OCI-LY3 (cell line): ENCODE results near the gene IL17RB.

Experiments used
- H2AFZ ChIP-seq: fragments of 200-600, 300-600 bp; shearing (Covaris generic); 2 replicates; pipeline ENCODE4 v1.6.0; 2014; ENCODE audit warnings: antibody characterized with exemption, low read depth, low read length
- H3K27ac ChIP-seq: fragments of 200-600, 300-600 bp; sonication (generic); 2 replicates; pipeline ENCODE4 v1.5.1; 2014; ENCODE audit warnings: mild to moderate bottlenecking, low read length, moderate library complexity, mixed read lengths
- H3K27me3 ChIP-seq: fragments of 200-600, 300-600 bp; sonication (generic); 2 replicates; pipeline ENCODE4 v1.6.1; 2014; ENCODE audit warnings: low read depth, low read length, mixed read lengths
- H3K36me3 ChIP-seq: fragments of 200-600, 300-600 bp; sonication (generic); replicated peaks from 2 replicates; pipeline ENCODE3; 2014; ENCODE audit warnings: low read depth, low read length, mixed read lengths
- H3K4me1 ChIP-seq: fragments of 300-600, 200-600 bp; sonication (generic); 2 replicates; pipeline ENCODE4 v1.6.1; 2014; ENCODE audit warnings: low read length, mixed read lengths
- H3K4me2 ChIP-seq: fragments of 200-600, 300-600 bp; sonication (generic); 2 replicates; pipeline ENCODE4 v1.6.1; 2014; ENCODE audit warnings: low read length, mixed read lengths
- H3K4me3 ChIP-seq: fragments of 300-600, 200-600 bp; sonication (generic); 2 replicates; pipeline ENCODE4 v1.5.1; 2014; ENCODE audit warnings: antibody characterized with exemption, mild to moderate bottlenecking, low read length, moderate library complexity
- H3K79me2 ChIP-seq: fragments of 300-600, 200-600 bp; shearing (Covaris generic); 2 replicates; pipeline ENCODE4 v1.6.1; 2014; ENCODE audit warnings: mild to moderate bottlenecking, low read length, mixed read lengths
- H3K9ac ChIP-seq: fragments of 300-600, 200-600 bp; shearing (Covaris generic); 2 replicates; pipeline ENCODE4 v1.6.0; 2014; ENCODE audit warnings: mild to moderate bottlenecking, low read length, moderate library complexity
- H3K9me3 ChIP-seq: fragments of 200-600, 300-600 bp; shearing (Covaris generic); 2 replicates; pipeline ENCODE4 v1.6.1; 2014; ENCODE audit warnings: low read length, mixed read lengths; ENCODE audit not compliant: insufficient read depth
- H4K20me1 ChIP-seq: fragments of 200-600, 300-600 bp; sonication (generic); 2 replicates; pipeline ENCODE4 v1.6.1; 2016; ENCODE audit warnings: low read length, mixed read lengths; ENCODE audit not compliant: insufficient read depth
- CTCF ChIP-seq: fragments of 200-600, 300-600 bp; sonication (generic); IDR thresholded peaks from 2 replicates; pipeline ENCODE4 v1.5.1; 2014; ENCODE audit warnings: antibody characterized with exemption, low read length, low read depth
- EZH2phosphoT487 ChIP-seq: fragments of 200-600 bp; shearing (Covaris generic); IDR thresholded peaks from 2 replicates; pipeline ENCODE4 v1.6.1; 2018; ENCODE audit warnings: antibody characterized with exemption, mixed run types, low read depth

Gene IL17RB

DNA sequence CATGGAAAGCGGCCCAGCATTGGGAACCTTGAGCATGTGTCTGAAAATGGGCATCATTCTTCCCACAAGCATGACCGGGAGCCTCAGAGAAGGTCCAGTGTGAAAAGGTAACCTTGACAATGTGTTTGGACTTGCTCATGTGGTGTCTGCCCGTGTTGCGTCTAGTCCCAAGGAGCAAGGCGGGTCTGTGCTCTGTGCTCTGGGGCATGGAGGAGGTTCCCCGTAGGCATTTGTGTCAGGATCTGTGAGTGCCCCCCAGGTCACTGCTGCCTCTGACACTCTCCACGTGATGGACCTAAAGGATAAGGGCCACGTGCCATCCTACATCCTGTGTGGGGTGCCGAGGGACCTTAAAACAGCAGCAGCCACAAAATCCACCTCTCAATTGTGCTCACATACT is 45.0 kb upstream of the IL17RB start:
- Histone ChIP-seq H3K27me3 (no peaks in the 10 kb centered on the region), H3K27ac (no peak overlapping the region), H3K79me2 (no peaks in the 10 kb centered on the region), H4K20me1 (no peaks in the 10 kb centered on the region), H3K4me1 (peaks cover 3% of the 10 kb centered on the region), H3K36me3 (no peaks in the 10 kb centered on the region), H3K9me3 (no peaks in the 10 kb centered on the region), H3K4me3 (no peak overlapping the region), H3K4me2 (no peak overlapping the region), H3K9ac (no peak overlapping the region), H2AFZ (no peak overlapping the region)
- no peak for TF ChIP-seq CTCF
- no peak for TF ChIP-seq EZH2phosphoT487

DNA sequence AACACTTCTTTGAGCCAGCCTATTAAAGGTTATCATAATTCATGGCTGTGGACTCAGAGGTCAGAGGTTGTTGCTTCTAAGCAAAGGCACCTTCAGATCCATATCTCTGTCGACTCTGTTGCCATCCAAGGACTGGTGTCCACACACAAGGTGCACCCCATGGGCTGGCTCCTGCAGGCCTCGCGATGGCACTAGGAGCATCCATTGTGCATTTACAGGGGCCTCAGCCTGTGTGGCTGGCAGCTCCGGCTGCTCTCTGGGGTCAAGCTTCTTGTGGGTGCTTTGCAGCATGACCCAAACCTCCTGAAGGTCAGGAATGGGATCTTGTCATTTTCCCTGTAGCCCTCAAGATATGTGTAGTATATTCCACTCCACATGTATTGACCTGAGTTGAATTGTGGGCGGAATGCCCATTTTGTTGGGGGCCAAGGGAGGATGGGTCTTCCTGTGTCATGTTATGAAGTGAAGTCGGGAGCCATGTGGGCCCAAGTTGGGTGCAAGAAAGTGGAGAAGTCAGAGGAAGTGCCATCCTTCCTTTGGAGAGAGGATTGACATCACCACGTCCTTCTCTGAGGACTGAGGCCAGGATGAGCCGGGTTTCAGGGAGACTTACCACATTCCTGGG is 44.0 kb upstream of the IL17RB start:
- H3K9me3 ChIP-seq, result no peaks in the 10 kb centered on the region
- H3K27me3 ChIP-seq, result no peaks in the 10 kb centered on the region
- H2AFZ ChIP-seq, result no peak overlapping the region

DNA sequence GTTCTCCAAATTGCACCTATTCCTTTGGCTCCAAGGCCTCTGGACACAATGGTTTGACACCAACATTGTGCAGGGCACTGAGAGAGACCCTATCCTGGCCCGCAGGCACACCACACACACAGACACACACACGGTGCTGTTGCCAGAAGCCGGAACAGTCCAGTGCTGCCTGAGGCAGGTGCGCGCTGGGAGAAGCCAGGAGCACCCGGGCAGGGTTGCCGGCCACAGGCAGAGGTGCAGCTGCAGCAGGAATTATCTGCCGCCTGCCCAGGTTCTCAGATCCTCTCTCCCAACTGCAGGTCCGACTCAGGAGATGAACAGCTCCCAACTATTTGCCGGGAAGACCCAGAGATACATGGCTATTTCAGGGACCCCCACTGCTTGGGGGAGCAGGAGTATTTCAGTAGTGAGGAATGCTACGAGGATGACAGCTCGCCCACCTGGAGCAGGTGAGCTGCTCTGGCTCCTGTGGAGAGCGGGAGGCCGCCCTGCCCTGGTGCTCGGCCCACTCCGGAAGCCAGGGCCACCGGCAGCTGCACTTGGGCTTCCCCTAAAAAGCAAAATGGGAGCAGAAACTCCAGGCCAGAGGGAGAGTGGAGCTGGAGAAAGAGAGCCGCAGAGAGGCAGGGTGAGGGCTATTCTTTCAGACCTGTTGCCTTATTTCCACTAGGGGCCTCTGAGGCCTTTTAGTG is 43.1 kb upstream of the IL17RB start:
- no peaks in the 10 kb centered on the region for H3K36me3 ChIP-seq
- no peak overlapping the region for H3K9ac ChIP-seq
- TF ChIP-seq CTCF, result no peak
- TF ChIP-seq EZH2phosphoT487, result no peak
- H2AFZ ChIP-seq, result no peak overlapping the region
- no peaks in the 10 kb centered on the region for H3K79me2 ChIP-seq
- H3K4me2 ChIP-seq, result no peak overlapping the region
- H3K4me3 ChIP-seq, result no peak overlapping the region
- no peaks in the 10 kb centered on the region for H4K20me1 ChIP-seq
- H3K4me1 ChIP-seq, result peaks cover 18% of the 10 kb centered on the region
- H3K27ac ChIP-seq, result no peak overlapping the region
- no peaks in the 10 kb centered on the region for H3K9me3 ChIP-seq
- H3K27me3 ChIP-seq, result no peaks in the 10 kb centered on the region

More for the DNA sequence above, 44.0 kb upstream of the IL17RB start:
- Histone ChIP-seq H3K27ac (no peak overlapping the region), H3K4me2 (no peak overlapping the region), H3K79me2 (no peaks in the 10 kb centered on the region), H3K36me3 (no peaks in the 10 kb centered on the region), H3K9ac (no peak overlapping the region), H4K20me1 (no peaks in the 10 kb centered on the region), H3K4me1 (peaks cover 14% of the 10 kb centered on the region), H3K4me3 (no peak overlapping the region)
- TF ChIP-seq CTCF (no peak), EZH2phosphoT487 (no peak)

- no peaks in the 10 kb centered on the region for H4K20me1 ChIP-seq
Measured at GRCh38 chr3:53803816-53804695, 42.3 kb upstream of the IL17RB start.

More at GRCh38 chr3:53803816-53804695, 42.3 kb upstream of the IL17RB start:
- Histone ChIP-seq H3K9ac (no peak overlapping the region), H2AFZ (no peak overlapping the region), H3K36me3 (no peaks in the 10 kb centered on the region), H3K4me2 (no peak overlapping the region), H3K9me3 (no peaks in the 10 kb centered on the region), H3K27me3 (no peaks in the 10 kb centered on the region), H3K79me2 (no peaks in the 10 kb centered on the region), H3K4me1 (peaks cover 18% of the 10 kb centered on the region), H3K4me3 (no peak overlapping the region), H3K27ac (no peak overlapping the region)
- TF ChIP-seq CTCF (no peak), EZH2phosphoT487 (no peak)
